HEK293T (cell line): ENCODE measurements around the gene EHBP1.

Experiments used
- CTBP1 ChIP-seq: fragments of 450-650 bp; IDR thresholded peaks from 2 replicates; pipeline ENCODE4 v1.6.1; 2016; ENCODE audit warnings: borderline replicate concordance
- FOXM1 ChIP-seq: fragments of 450-650 bp; IDR thresholded peaks from 2 replicates; pipeline ENCODE4 v1.6.1; 2017; ENCODE audit warnings: mild to moderate bottlenecking, borderline replicate concordance
- LEF1 ChIP-seq: fragments of 450-650 bp; IDR thresholded peaks from 2 replicates; pipeline ENCODE4 v1.6.1; 2017; ENCODE audit warnings: mild to moderate bottlenecking, borderline replicate concordance
- SP1 ChIP-seq: fragments of 450-650 bp; IDR thresholded peaks from 2 replicates; pipeline ENCODE4 v1.6.1; 2017
- SUZ12 ChIP-seq: fragments of 450-650 bp; IDR thresholded peaks from 2 replicates; pipeline ENCODE4 v1.6.1; 2016; ENCODE audit warnings: mild to moderate bottlenecking
- TARDBP ChIP-seq: fragments of 450-650 bp; IDR thresholded peaks from 2 replicates; pipeline ENCODE4 v1.6.1; 2016

GRCh38 chr2:62904344-62904743, 198.8 kb downstream of the EHBP1 start:
- TF ChIP-seq TARDBP: no peak
- TF ChIP-seq SUZ12: no peak
- no peak for TF ChIP-seq CTBP1
- no peak for TF ChIP-seq SP1
- TF ChIP-seq FOXM1: no peak
- no peak for TF ChIP-seq LEF1
